ENCODE results near the gene GPR45.

Gene GPR45

GRCh38 chr2:105231232-105231619 lies 10.3 kb upstream of the GPR45 start:
- DNase-seq (ENCODE audit: low read depth, low spot score) = no peak
- TF ChIP-seq CTCF (IDR thresholded peaks at IDR 0.05; ENCODE audit: low read depth, low read length) = no peak
- H3K4me3 ChIP-seq (ENCODE audit: low read depth, low read length) = no peak overlapping the region
- in situ Hi-C loops (cut with HindIII; ENCODE audit: low sequenced_read_pairs) = no loop called here

DNA sequence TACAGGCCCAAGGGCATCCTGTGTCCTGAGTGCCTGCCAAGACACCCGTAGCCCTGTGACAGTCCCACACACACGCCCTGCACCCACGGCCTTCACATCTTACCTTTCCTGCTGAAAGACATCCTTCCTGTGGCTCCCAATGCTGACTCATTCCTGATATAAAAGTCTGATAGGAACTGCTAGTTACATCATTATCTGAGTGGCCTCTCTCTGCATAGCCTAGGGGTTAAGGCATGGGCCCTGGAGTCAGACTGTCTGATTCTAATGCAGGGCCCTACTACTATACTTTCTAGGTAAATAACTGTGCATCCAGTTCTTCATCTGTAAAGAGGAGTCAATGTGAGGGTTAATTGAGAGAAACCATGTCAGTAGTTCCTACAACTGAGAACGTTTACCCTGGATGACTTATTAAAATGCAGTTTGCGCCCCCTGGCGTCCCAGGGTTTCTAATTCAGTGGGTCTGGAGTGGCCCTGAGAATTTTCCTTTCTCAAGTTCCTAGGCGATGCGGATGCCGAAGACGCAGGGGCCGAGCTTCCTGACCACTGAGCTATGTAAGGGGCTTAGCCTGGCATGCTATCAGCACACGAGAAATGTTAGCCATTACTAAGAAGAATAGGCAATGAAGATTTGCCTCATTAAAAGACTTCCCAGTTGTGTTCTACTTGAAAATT lies 6.0 kb upstream of the GPR45 start:
- H3K4me3 ChIP-seq (ENCODE audit: low read depth, low read length) = no peak overlapping the region
- in situ Hi-C loops (cut with HindIII; ENCODE audit: low sequenced_read_pairs) = no loop called here
- DNase-seq (ENCODE audit: low read depth, low spot score) = peak; percentile 86
- TF ChIP-seq CTCF (IDR thresholded peaks at IDR 0.05; ENCODE audit: low read depth, low read length) = peak; percentile 82

- no peak for TF ChIP-seq CTCF (IDR thresholded peaks at IDR 0.05; ENCODE audit: low read depth, low read length)
- no peak for DNase-seq (ENCODE audit: low read depth, low spot score)
- H3K4me3 ChIP-seq (ENCODE audit: low read depth, low read length) = no peak overlapping the region
- in situ Hi-C loops (cut with HindIII; ENCODE audit: low sequenced_read_pairs) = no loop called here
Measured at GRCh38 chr2:105236060-105236424, 5.5 kb upstream of the GPR45 start.

DNA sequence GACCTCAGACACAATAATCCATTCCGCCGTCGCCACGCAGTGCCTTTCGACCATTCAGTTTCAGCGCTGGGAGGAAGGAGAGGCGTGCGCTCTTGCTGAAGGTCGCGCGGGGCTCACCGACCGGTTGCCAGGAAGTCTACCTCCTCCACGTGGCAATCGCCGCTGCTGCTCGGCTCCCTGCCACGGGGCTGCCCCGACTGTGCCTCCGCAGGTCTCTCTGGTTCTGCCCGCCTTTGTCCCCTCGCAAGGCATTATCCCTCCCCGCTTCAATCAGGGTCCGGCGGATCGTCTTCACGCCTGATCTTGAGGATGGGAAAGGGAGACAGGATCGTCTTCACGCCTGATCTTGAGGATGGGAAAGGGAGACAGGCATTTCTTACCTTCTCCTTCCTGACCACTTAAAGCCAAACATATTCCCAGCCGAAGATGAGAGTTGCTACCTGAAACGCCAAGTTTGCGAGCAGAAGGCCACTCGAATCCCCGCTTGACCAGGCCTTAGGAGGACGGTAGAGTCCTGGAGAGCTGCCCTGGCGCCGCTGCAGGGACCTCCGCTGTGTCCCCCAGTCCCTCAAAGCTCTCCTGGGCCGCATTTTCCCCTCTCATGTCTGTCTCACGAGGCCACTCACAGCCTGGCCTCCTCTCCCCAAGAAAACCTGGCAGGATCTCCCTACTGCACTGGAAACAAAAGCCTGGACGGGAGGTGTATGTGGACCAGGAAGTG lies 4.3 kb upstream of the GPR45 start:
- TF ChIP-seq CTCF (IDR thresholded peaks at IDR 0.05; ENCODE audit: low read depth, low read length) = no peak
- no peak overlapping the region for H3K4me3 ChIP-seq (ENCODE audit: low read depth, low read length)
- in situ Hi-C loops (cut with HindIII; ENCODE audit: low sequenced_read_pairs) = no loop called here
- no peak for DNase-seq (ENCODE audit: low read depth, low spot score)

DNA sequence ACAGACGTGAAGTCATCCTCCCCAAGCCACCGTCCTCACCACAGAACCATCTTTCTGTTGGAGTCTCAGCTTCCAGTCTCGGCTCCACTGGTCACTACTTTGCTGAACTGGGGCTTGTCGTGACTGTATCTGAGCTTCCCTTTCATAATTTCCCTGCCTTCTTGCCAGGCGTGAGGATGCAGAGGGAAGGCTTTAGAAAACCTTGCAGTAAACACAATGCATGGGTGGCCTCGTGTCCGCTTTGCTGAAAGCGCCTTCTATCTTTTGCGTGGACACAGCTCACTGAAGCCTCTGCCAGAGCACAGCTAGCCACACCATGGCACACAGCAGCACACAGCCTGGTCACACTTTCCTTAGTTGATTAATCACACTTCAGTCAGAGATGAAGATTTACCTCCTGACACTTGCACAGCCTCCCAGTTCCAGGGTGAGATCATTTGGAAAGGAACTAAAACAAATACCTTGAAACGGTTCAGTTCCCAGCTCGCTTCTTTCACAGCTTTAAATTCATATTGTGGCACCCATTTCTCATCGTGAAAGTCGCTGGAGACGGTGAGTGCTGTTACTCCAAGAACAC lies 2.8 kb upstream of the GPR45 start:
- no peak for TF ChIP-seq CTCF (IDR thresholded peaks at IDR 0.05; ENCODE audit: low read depth, low read length)
- no peak for DNase-seq (ENCODE audit: low read depth, low spot score)
- in situ Hi-C loops (cut with HindIII; ENCODE audit: low sequenced_read_pairs) = no loop called here
- H3K4me3 ChIP-seq (ENCODE audit: low read depth, low read length) = no peak overlapping the region

DNA sequence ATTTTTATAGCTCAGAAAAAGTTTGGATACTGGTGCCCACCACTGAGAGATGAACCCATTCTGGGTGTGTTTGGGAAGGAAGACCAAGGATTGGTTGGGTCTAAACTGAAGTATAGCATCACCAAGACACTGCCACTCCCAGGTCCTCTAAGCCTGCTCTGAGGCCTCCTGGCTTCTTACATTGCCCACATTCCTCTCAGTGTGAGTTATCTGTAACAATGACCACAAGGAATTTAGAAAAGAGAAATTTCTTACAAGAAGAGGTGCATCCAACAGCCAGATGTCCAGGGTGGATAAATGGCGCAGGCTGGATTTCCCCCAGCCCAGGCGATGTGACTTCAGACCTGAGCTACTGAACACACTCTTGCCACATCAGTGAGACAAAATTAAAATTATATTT lies 1.6 kb upstream of the GPR45 start:
- in situ Hi-C loops (cut with HindIII; ENCODE audit: low sequenced_read_pairs) = no loop called here
- TF ChIP-seq CTCF (IDR thresholded peaks at IDR 0.05; ENCODE audit: low read depth, low read length) = no peak
- peak; percentile 88 for DNase-seq (ENCODE audit: low read depth, low spot score)
- H3K4me3 ChIP-seq (ENCODE audit: low read depth, low read length) = no peak overlapping the region
